ENCODE results near the gene NSUN2.

GRCh38 chr5:6590581-6590980 lies 42.3 kb downstream of the NSUN2 start:
- TF ChIP-seq, protein P1, sequence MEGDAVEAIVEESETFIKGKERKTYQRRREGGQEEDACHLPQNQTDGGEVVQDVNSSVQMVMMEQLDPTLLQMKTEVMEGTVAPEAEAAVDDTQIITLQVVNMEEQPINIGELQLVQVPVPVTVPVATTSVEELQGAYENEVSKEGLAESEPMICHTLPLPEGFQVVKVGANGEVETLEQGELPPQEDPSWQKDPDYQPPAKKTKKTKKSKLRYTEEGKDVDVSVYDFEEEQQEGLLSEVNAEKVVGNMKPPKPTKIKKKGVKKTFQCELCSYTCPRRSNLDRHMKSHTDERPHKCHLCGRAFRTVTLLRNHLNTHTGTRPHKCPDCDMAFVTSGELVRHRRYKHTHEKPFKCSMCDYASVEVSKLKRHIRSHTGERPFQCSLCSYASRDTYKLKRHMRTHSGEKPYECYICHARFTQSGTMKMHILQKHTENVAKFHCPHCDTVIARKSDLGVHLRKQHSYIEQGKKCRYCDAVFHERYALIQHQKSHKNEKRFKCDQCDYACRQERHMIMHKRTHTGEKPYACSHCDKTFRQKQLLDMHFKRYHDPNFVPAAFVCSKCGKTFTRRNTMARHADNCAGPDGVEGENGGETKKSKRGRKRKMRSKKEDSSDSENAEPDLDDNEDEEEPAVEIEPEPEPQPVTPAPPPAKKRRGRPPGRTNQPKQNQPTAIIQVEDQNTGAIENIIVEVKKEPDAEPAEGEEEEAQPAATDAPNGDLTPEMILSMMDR (IDR thresholded peaks at IDR 0.05), result no peak
- TF ChIP-seq POLR2AphosphoS5 (IDR thresholded peaks at IDR 0.05), result no peak
